ENCODE data around the gene DAAM1. TPM values are rescaled to one million over a fixed set of nuclear protein-coding genes. Genes with fewer than 3 reads are reported as not detected.

Gene DAAM1
- total RNA-seq, 1 donor from 2014 or later = 39.5 TPM

GRCh38 chr14:59215757-59216156, 27.3 kb downstream of the DAAM1 start:
- Histone ChIP-seq H3K4me1 (peaks cover 16% of the 10 kb centered on the region), H3K27me3 (no peaks in the 10 kb centered on the region), H4K20me1 (ENCODE audit: low read depth) (peaks cover 23% of the 10 kb centered on the region), H3K4me2 (no peak overlapping the region), H3K79me2 (ENCODE audit: low read depth) (peaks cover 64% of the 10 kb centered on the region), H3K9ac (no peak overlapping the region), H2AFZ (replicated peaks) (no peak overlapping the region), H3K4me3 (no peak overlapping the region), H3K27ac (no peak overlapping the region), H3K36me3 (no peaks in the 10 kb centered on the region), H3F3A (ENCODE audit: low read depth) (no peaks in the 10 kb centered on the region), H3K9me3 (ENCODE audit: low read depth) (no peaks in the 10 kb centered on the region)
- no peaks in the 10 kb centered on the region for H3K9me3 Mint-ChIP-seq
- peaks cover 11% of the 10 kb centered on the region for H3K36me3 Mint-ChIP-seq
- TF ChIP-seq EZH2phosphoT487 (IDR thresholded peaks at IDR 0.05) (no peak), EZH2 (IDR thresholded peaks at IDR 0.05) (no peak), CTCF (IDR thresholded peaks at IDR 0.05) (no peak)
- peaks cover 28% of the 10 kb centered on the region for H3K4me1 Mint-ChIP-seq
- H3K27me3 Mint-ChIP-seq (ENCODE audit: insufficient read depth, low read depth) = no peaks in the 10 kb centered on the region
- no peak overlapping the region for H3K27ac Mint-ChIP-seq
- no peak for DNase-seq (ENCODE audit: low spot score)
- H3K4me3 Mint-ChIP-seq = no peak overlapping the region

GRCh38 chr14:59217011-59217410, 28.5 kb downstream of the DAAM1 start:
- peaks cover 17% of the 10 kb centered on the region for H4K20me1 ChIP-seq (ENCODE audit: low read depth)
- Mint-ChIP-seq H3K36me3 (peaks cover 11% of the 10 kb centered on the region), H3K4me3 (no peak overlapping the region), H3K27ac (peak overlapping the region; percentile 76), H3K4me1 (peaks cover 22% of the 10 kb centered on the region), H3K27me3 (ENCODE audit: insufficient read depth, low read depth) (no peaks in the 10 kb centered on the region), H3K9me3 (no peaks in the 10 kb centered on the region)
- H3K36me3 ChIP-seq = no peaks in the 10 kb centered on the region
- no peaks in the 10 kb centered on the region for H3K9me3 ChIP-seq (ENCODE audit: low read depth)
- H3K27ac ChIP-seq = no peak overlapping the region
- peaks cover 16% of the 10 kb centered on the region for H3K4me1 ChIP-seq
- DNase-seq (ENCODE audit: low spot score) = no peak
- H3K4me2 ChIP-seq = no peak overlapping the region
- TF ChIP-seq EZH2phosphoT487 (IDR thresholded peaks at IDR 0.05) = no peak
- no peak for TF ChIP-seq EZH2 (IDR thresholded peaks at IDR 0.05)
- TF ChIP-seq CTCF (IDR thresholded peaks at IDR 0.05) = no peak
- no peaks in the 10 kb centered on the region for H3F3A ChIP-seq (ENCODE audit: low read depth)
- H3K4me3 ChIP-seq = no peak overlapping the region
- no peak overlapping the region for H2AFZ ChIP-seq (replicated peaks)
- H3K79me2 ChIP-seq (ENCODE audit: low read depth) = peaks cover 65% of the 10 kb centered on the region
- no peak overlapping the region for H3K9ac ChIP-seq
- H3K27me3 ChIP-seq = no peaks in the 10 kb centered on the region

- Mint-ChIP-seq H3K36me3 (peaks cover 18% of the 10 kb centered on the region), H3K4me1 (peaks cover 2% of the 10 kb centered on the region), H3K4me3 (no peak overlapping the region), H3K27me3 (ENCODE audit: insufficient read depth, low read depth) (no peaks in the 10 kb centered on the region), H3K9me3 (peaks cover 5% of the 10 kb centered on the region), H3K27ac (no peak overlapping the region)
- no peak for DNase-seq (ENCODE audit: low spot score)
- Histone ChIP-seq H3K27me3 (no peaks in the 10 kb centered on the region), H2AFZ (replicated peaks) (no peak overlapping the region), H4K20me1 (ENCODE audit: low read depth) (no peaks in the 10 kb centered on the region), H3K27ac (no peak overlapping the region), H3K9ac (no peak overlapping the region), H3F3A (ENCODE audit: low read depth) (no peaks in the 10 kb centered on the region), H3K79me2 (ENCODE audit: low read depth) (peaks cover 39% of the 10 kb centered on the region), H3K36me3 (no peaks in the 10 kb centered on the region), H3K4me1 (peaks cover 6% of the 10 kb centered on the region), H3K9me3 (ENCODE audit: low read depth) (no peaks in the 10 kb centered on the region), H3K4me2 (no peak overlapping the region), H3K4me3 (no peak overlapping the region)
- TF ChIP-seq CTCF (IDR thresholded peaks at IDR 0.05) (no peak), EZH2 (IDR thresholded peaks at IDR 0.05) (no peak), EZH2phosphoT487 (IDR thresholded peaks at IDR 0.05) (no peak)
Observed at GRCh38 chr14:59221568-59221967, 33.1 kb downstream of the DAAM1 start.
